DMS79 treated with DMSO at 0.1 percent for 48 hours (cell line): ENCODE results near the gene IL3RA.
"Not testable (repeated sequence)": the region's sequence is repeated elsewhere in the genome, so short reads cannot be mapped to it uniquely, and the experiment has no call there.

ENCODE experiments used
- DNase-seq: peaks from one replicate; lab custom pipeline; 2025; lab: John Stamatoyannopoulos, UW

Gene IL3RA

GRCh38 chrX:1398431-1399340 is 62.1 kb downstream of the IL3RA start:
- no peak for DNase-seq

GRCh38 chrX:1400049-1400448 is 63.5 kb downstream of the IL3RA start:
- DNase-seq, result no peak

GRCh38 chrX:1400742-1401471 is 64.3 kb downstream of the IL3RA start:
- no peak for DNase-seq

GRCh38 chrX:1401611-1402430 is 65.2 kb downstream of the IL3RA start:
- no peak for DNase-seq

GRCh38 chrX:1403228-1403627 is 66.6 kb downstream of the IL3RA start:
- DNase-seq, result no peak

DNA sequence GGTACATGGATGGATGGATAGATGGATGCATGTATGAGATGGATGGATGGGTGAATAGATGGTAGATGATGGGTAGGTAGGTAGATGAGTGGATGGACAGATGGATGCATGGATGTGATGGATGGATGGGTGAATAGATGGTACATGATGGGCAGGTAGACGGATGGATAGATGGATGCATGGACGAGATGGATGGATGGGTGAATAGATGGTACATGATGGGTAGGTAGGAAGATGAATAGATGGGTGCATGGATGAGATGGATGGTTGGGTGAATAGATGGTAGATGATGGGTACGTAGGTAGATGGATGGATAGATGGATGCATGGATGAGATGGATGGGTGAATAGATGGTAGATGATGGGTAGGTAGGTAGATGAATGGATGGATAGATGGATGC is 67.3 kb downstream of the IL3RA start:
- DNase-seq, result not testable (repeated sequence)

DNA sequence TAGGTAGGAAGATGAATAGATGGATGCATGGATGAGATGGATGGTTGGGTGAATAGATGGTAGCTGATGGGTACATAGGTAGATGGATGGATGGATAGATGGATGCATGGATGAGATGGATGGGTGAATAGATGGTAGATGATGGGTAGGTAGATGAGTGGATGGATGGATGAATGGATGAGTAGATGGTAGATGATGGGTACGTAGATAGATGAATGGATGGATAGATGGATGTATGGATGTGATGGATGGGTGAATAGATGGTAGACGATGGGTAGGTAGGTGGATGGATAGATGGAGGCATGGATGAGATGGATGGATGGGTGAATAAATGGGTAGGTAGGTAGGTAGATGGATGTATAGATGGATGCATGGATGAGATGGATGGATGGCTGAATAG is 69.2 kb downstream of the IL3RA start:
- not testable (repeated sequence) for DNase-seq

- no peak for DNase-seq
Observed at GRCh38 chrX:1407035-1407434, 70.5 kb downstream of the IL3RA start.

DNA sequence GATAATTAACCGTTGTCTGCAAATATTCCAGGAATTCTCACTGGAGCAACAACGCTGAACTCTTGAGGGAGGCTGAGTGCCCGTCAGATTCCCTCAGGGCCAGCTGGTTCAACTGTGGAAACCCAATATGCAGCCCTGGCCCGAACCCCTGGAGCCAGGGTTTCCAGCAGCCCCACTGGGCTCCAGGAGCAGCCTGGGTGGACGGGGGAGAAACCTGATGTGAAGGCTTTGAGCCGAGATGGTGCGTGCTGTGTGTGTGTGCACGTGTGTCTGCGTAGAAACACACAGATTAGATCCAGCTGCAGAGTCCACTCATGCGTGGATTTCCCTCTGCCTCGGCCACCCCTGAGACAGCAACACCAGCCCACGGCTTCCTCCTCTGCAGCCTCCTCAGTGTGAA is 74.7 kb downstream of the IL3RA start:
- DNase-seq, result no peak

GRCh38 chrX:1412551-1413161 is 76.1 kb downstream of the IL3RA start:
- DNase-seq, result no peak

DNA sequence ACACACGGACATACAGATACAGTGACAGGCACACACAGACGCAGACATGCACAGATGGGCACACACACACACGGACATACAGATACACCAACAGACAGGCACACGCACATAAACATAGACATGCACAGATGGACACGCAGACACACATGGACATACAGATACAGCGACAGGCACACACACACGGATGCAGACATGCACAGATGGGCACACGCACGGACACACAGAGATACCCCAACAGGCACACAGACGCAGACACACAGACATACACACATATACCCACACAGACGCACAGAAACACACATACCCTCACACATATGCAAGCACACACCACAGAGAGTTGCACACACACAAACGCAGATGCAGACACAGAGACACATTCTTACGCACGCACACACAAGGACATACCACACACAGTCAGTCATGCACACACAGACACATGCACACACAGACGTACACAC is 79.8 kb downstream of the IL3RA start:
- DNase-seq, result no peak

GRCh38 chrX:1416965-1417760 is 80.6 kb downstream of the IL3RA start:
- no peak for DNase-seq

- no peak for DNase-seq
Observed at GRCh38 chrX:1417921-1418771, 81.6 kb downstream of the IL3RA start.

GRCh38 chrX:1418901-1419544 is 82.4 kb downstream of the IL3RA start:
- DNase-seq, result no peak

- no peak for DNase-seq
Observed at GRCh38 chrX:1419545-1420355, 83.2 kb downstream of the IL3RA start.

GRCh38 chrX:1420371-1420770 is 83.8 kb downstream of the IL3RA start:
- DNase-seq, result no peak

GRCh38 chrX:1421433-1422134 is 85.0 kb downstream of the IL3RA start:
- DNase-seq, result no peak

DNA sequence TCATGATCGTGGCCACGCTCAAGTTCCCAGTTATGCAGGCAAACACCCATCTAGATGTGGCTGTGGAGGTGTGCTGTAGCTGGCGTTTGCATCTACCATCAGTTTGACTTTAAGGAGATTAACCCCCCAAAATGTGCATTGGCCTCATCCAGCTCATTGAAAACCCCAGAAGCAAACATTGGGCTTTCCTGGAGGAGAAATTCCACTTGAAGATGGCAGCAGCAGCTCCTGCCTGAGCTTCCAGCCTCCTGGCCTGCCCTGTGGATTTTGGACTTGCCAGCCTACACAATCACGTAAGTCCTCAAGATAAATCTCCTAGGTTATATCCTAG is 85.5 kb downstream of the IL3RA start:
- no peak for DNase-seq
